Common myeloid progenitor, CD34-positive (primary cell): ENCODE results near the gene SUPT20H.

Source experiments
- CTCF ChIA-PET: fragments of 350-600 bp; sonication (Branson Sonifier 250); formaldehyde crosslinking; loops from one replicate; lab custom pipeline; 2021; ENCODE audit warnings: antibody characterized with exemption; lab: Charles Lee
- POLR2A ChIA-PET: fragments of 350-600 bp; sonication (Branson Sonifier 250); formaldehyde crosslinking; loops from one replicate; lab custom pipeline; 2021; ENCODE audit warnings: antibody characterized with exemption; lab: Charles Lee
- DNase-seq, 3 donors: peaks; one replicate each; pipeline versions ENCODE4 v3.0.0 to v3.0.0-alpha.2; 2013
- H3K27ac ChIP-seq, 2 experiments: 1 replicate in 1 of 2; 2 replicates in 1 of 2; pipeline ENCODE4 v1.7.0; 2013; ENCODE audit warnings: inconsistent platforms in 2 of 2, low read length in 2 of 2, mild to moderate bottlenecking in 2 of 2, low read depth in 1 of 2, moderate library complexity in 1 of 2; ENCODE audit not compliant: severe bottlenecking in 2 of 2, insufficient read depth in 1 of 2, poor library complexity in 1 of 2
- H3K27me3 ChIP-seq, 5 experiments: replicated peaks in 2 of 5; 1 replicate in 3 of 5; 2 replicates in 2 of 5; pipeline versions ENCODE4 v1.6.1 to v1.7.0; 2013; ENCODE audit warnings: low read length in 4 of 5, mild to moderate bottlenecking in 2 of 5, moderate library complexity in 2 of 5, inconsistent platforms in 1 of 5; ENCODE audit not compliant: insufficient read depth in 5 of 5, control insufficient read depth in 4 of 5
- H3K36me3 ChIP-seq, 4 experiments: 1 replicate in 2 of 4; 2 replicates in 2 of 4; pipeline versions ENCODE4 v1.6.1 to v1.7.0; 2013; ENCODE audit warnings: low read length in 3 of 4, control low read depth in 1 of 4, mild to moderate bottlenecking in 1 of 4; ENCODE audit not compliant: control insufficient read depth in 4 of 4, insufficient read depth in 4 of 4
- H3K4me1 ChIP-seq, 4 experiments: 1 replicate in 3 of 4; 2 replicates in 1 of 4; pipeline versions ENCODE4 v1.6.1 to v1.7.1; 2013; ENCODE audit warnings: low read length in 3 of 4, mild to moderate bottlenecking in 3 of 4, control low read depth in 1 of 4, inconsistent platforms in 1 of 4, moderate library complexity in 1 of 4; ENCODE audit not compliant: control insufficient read depth in 4 of 4, insufficient read depth in 4 of 4; ENCODE audit errors: control extremely low read depth in 1 of 4
- H3K4me3 ChIP-seq, 7 experiments: 1 replicate in 4 of 7; 2 replicates in 3 of 7; pipeline versions ENCODE4 v1.5.1 to v1.7.0; 2013; ENCODE audit warnings: mild to moderate bottlenecking in 7 of 7, low read length in 6 of 7, moderate library complexity in 6 of 7, inconsistent platforms in 2 of 7, low read depth in 2 of 7, control low read depth in 1 of 7; ENCODE audit not compliant: insufficient read depth in 4 of 7, control insufficient read depth in 1 of 7; ENCODE audit errors: extremely low read depth in 1 of 7
- H3K9me3 ChIP-seq, 5 experiments: 1 replicate in 4 of 5; 2 replicates in 1 of 5; pipeline versions ENCODE4 v1.6.1 to v1.7.1; 2013; ENCODE audit warnings: low read length in 4 of 5, mild to moderate bottlenecking in 2 of 5, inconsistent platforms in 1 of 5, low read depth in 1 of 5, moderate library complexity in 1 of 5; ENCODE audit not compliant: control insufficient read depth in 4 of 5, insufficient read depth in 2 of 5; ENCODE audit errors: control extremely low read depth in 1 of 5
- WGBS: methylation state at CpG from one replicate; pipeline ENCODE4 v1.1.5; 2013; ENCODE audit not compliant: insufficient coverage; 5-methylcytosine and 5-hydroxymethylcytosine counted together

SUPT20H gene

DNA sequence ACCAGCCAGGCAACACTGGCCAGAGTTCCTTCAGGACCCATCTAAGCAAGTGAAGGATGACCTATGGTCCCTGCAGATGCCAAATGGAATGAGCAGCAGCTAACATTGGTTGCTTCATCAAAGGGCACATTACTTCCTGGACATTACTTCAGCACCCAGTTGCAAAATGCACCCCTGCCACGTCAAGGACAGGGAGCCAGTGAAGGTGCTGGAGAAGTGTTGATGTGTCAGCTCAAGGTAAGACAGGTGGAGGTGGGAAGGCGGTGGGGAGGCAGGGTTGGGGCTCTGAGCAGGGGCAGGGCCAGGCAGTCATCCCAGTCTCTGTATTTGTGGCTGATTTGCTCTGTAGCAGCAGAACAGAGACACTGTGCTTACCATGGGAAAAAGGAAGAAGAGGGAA is 31.4 kb upstream of the SUPT20H start:
- peaks cover 0 to 3% (median 0%) of the 10 kb centered on the region in 5 experiments for H3K27me3 ChIP-seq
- H3K36me3 ChIP-seq, result no peaks in the 10 kb centered on the region
- POLR2A ChIA-PET, result no interaction called here
- no CpG with 5 or more reads among the region's 2 CpGs for WGBS
- no peak for DNase-seq
- no peak overlapping the region for H3K4me3 ChIP-seq
- H3K9me3 ChIP-seq, result no peaks in the 10 kb centered on the region
- H3K4me1 ChIP-seq, result no peaks in the 10 kb centered on the region
- H3K27ac ChIP-seq, result no peak overlapping the region
- CTCF ChIA-PET, result no interaction called here

DNA sequence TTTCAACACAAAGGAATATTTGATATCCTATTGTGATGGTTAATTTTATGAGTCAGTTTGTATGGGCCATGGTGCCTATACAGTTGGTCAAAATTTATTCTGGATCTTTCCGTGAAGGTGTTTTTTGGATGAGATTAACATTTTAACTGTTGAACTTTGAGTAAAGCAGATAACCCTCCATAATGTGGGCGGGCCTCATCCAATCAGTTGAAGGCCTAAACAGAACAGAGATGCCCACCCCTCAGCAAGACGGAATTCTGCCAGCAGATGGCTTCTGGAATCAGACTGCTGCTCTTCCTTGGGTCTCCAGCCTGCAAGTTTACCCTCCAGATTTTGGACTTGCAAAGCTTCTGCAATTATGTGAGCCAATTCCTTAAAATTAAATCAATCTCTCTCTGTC is 30.0 kb upstream of the SUPT20H start:
- DNase-seq, result no peak
- H3K27me3 ChIP-seq, result peaks cover 0 to 3% (median 0%) of the 10 kb centered on the region in 5 experiments
- CTCF ChIA-PET, result no interaction called here
- POLR2A ChIA-PET, result no interaction called here
- 100% methylated on average over 2 of the region's 3 CpGs for WGBS
- no peak overlapping the region for H3K27ac ChIP-seq
- no peaks in the 10 kb centered on the region for H3K4me1 ChIP-seq
- no peaks in the 10 kb centered on the region for H3K9me3 ChIP-seq
- H3K4me3 ChIP-seq, result no peak overlapping the region
- H3K36me3 ChIP-seq, result no peaks in the 10 kb centered on the region

DNA sequence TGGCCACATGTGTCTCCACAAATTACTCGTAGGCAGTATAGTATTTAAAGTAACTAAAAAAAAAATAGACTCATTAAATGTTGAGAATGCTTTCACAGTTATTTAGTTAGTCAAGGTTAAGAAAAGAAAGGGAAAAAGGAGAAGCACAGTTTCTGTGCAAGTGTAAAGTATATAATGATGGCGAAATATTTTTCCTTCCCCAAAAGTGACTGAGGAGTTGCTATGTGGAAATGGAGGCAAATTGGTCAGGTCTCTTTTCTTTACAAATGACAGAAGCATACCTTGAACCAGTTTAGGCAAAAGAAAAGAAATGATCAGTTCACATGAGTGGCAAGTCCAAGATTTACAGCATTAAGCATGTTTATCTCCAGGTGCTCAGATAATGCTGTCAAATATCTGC is 28.0 kb upstream of the SUPT20H start:
- Histone ChIP-seq H3K36me3 (no peaks in the 10 kb centered on the region), H3K9me3 (no peaks in the 10 kb centered on the region), H3K27me3 (peaks cover 0 to 3% (median 0%) of the 10 kb centered on the region in 5 experiments), H3K27ac (no peak overlapping the region), H3K4me3 (no peak overlapping the region), H3K4me1 (no peaks in the 10 kb centered on the region)
- ChIA-PET CTCF (no interaction called here), POLR2A (no interaction called here)
- DNase-seq, result no peak
- WGBS, result 86% methylated on average over 1 of the region's 2 CpGs

DNA sequence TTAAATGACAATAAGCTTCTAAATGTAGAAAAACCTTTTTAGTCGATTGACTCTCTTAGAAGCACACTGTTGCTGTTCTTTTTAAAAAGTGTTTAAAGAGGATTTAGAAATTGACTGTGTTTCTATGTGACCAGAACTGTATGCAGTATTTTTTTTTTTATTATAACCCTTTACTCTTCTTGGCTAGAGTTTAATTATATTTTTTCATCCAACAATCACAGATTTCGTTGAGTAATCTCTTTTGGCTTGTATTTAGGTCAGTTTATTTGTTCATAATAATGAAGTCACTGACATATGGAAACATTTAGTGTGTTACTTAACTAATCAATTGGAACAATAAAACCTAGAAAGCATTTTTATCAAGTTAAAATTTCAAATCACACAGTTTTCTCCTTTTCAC is 26.1 kb upstream of the SUPT20H start:
- Histone ChIP-seq H3K4me3 (no peak overlapping the region), H3K27me3 (peaks cover 0 to 2% (median 0%) of the 10 kb centered on the region in 5 experiments), H3K36me3 (no peaks in the 10 kb centered on the region), H3K4me1 (no peaks in the 10 kb centered on the region), H3K27ac (no peak overlapping the region), H3K9me3 (no peaks in the 10 kb centered on the region)
- ChIA-PET CTCF (no interaction called here), POLR2A (no interaction called here)
- DNase-seq, result no peak
- WGBS, result no CpG with 5 or more reads among the region's 2 CpGs

DNA sequence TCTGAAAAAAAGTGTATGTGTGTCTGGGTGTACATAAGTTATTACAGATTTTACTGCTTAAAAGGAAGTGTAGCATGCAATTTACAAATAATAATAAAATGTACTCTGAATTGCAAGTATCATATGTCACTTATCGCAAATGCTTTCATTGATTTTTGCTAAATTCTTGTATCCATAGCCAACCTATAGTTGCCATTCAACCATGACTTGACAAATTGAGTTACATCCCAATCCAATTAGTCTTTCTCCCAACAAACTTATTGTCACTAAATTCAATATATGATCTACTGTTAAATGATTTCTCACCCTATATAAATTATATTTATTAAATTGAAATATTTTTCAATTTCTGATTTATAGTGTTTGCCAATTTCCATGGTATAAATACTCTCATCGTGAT is 17.3 kb upstream of the SUPT20H start:
- no peak for DNase-seq
- WGBS, result 100% methylated on average over 1 of the region's 2 CpGs
- ChIA-PET CTCF (no interaction called here), POLR2A (no interaction called here)
- no peak overlapping the region for H3K4me3 ChIP-seq
- no peaks in the 10 kb centered on the region for H3K9me3 ChIP-seq
- H3K27ac ChIP-seq, result no peak overlapping the region
- H3K36me3 ChIP-seq, result no peaks in the 10 kb centered on the region
- H3K4me1 ChIP-seq, result peaks cover 0 to 5% (median 3%) of the 10 kb centered on the region in 4 experiments
- no peaks in the 10 kb centered on the region for H3K27me3 ChIP-seq

DNA sequence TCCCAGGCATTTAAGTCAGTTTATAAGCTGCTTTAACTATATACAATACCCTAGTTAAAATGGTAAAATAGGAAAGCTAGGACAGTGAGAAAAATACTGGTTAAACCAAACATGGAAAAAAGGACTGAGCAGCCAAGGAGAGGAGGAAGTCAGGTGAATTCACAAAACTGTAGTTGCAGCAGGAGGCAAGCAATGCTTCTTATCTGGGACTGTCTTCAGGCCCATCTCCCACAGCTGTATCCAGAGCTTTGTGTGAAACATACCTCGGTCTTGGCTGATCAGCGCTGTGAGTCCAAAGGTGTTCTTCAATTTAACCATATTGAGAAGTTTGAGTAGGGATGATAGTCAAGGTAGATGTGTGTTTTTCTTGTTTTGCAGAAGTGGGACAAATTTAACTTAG is 15.7 kb upstream of the SUPT20H start:
- no peak overlapping the region for H3K27ac ChIP-seq
- WGBS, result 100% methylated on average over 2 of the region's 2 CpGs
- ChIA-PET CTCF (no interaction called here), POLR2A (no interaction called here)
- H3K27me3 ChIP-seq, result no peaks in the 10 kb centered on the region
- H3K9me3 ChIP-seq, result no peaks in the 10 kb centered on the region
- no peaks in the 10 kb centered on the region for H3K36me3 ChIP-seq
- peaks cover 0 to 5% (median 3%) of the 10 kb centered on the region in 4 experiments for H3K4me1 ChIP-seq
- DNase-seq, result no peak
- H3K4me3 ChIP-seq, result no peak overlapping the region

DNA sequence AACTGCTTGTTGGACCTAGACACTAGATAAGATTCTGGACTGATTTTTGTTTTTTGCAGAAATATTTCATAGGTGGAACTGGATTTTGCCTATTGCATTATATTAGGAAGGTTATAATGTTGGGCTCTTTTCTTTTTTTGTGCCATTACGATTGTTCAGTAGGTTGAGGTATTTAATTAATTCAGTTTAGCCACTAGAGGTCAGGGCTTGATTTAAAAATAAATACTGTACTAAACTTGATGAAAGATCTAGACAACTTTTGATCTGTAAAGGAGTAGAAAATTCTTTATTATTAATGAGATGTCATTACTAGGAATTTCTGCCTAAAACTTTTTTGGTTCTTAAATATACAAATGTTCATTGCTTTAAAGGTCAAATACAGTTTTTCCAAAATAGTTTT is 15.2 kb upstream of the SUPT20H start:
- Histone ChIP-seq H3K4me3 (no peak overlapping the region), H3K9me3 (no peaks in the 10 kb centered on the region), H3K27ac (no peak overlapping the region), H3K36me3 (no peaks in the 10 kb centered on the region), H3K27me3 (no peaks in the 10 kb centered on the region), H3K4me1 (peaks cover 0 to 5% (median 3%) of the 10 kb centered on the region in 4 experiments)
- peak; percentile 22 to 56 (median 55) for DNase-seq
- no CpG with 5 or more reads among the region's 1 CpG for WGBS
- POLR2A ChIA-PET, result no interaction called here
- CTCF ChIA-PET, result no interaction called here
